Chondrocyte (in vitro differentiated cells): ENCODE results near the gene FTCDNL1. TPM values are rescaled to one million over a fixed set of nuclear protein-coding genes. Genes with fewer than 3 reads are reported as not detected.

ENCODE experiments used
- DNase-seq: peaks from one replicate; pipeline ENCODE4 v3.0.0; 2021; ENCODE audit warnings: mixed read lengths, low spot score
- H3K27ac Mint-ChIP-seq: one replicate; pipeline ENCODE4 v1.8.0; 2021; ENCODE audit warnings: mild to moderate bottlenecking, moderate library complexity, mixed read lengths; ENCODE audit not compliant: unreplicated experiment
- H3K27me3 Mint-ChIP-seq: 2 replicates; pipeline ENCODE4 v1.8.0; 2021; ENCODE audit warnings: low read depth, mixed read lengths
- H3K36me3 Mint-ChIP-seq: 2 replicates; pipeline ENCODE4 v1.8.0; 2021; ENCODE audit warnings: low read depth, mixed read lengths
- H3K4me1 Mint-ChIP-seq: 2 replicates; pipeline ENCODE4 v1.8.0; 2021; ENCODE audit warnings: low read depth, mild to moderate bottlenecking, mixed read lengths
- H3K4me3 Mint-ChIP-seq: one replicate; pipeline ENCODE4 v1.8.0; 2021; ENCODE audit warnings: mild to moderate bottlenecking, moderate library complexity, mixed read lengths; ENCODE audit not compliant: unreplicated experiment
- H3K9me3 Mint-ChIP-seq: 2 replicates; pipeline ENCODE4 v1.8.0; 2021; ENCODE audit warnings: low read depth, mixed read lengths
- CTCF ChIP-seq: fragments of 200-600 bp; sonication (generic); IDR thresholded peaks from 2 replicates; pipeline ENCODE4 v1.5.0; 2021; ENCODE audit warnings: antibody characterized with exemption, mild to moderate bottlenecking, moderate library complexity
- total RNA-seq: library from RNA; stranded (reverse); gene quantifications from 3 replicates; pipeline ENCODE4 v1.2.1, GENCODE V29; 2021

The FTCDNL1 gene
- total RNA-seq, 1 donor from 2014 or later, result 0.65 TPM

- H3K36me3 Mint-ChIP-seq, result no peaks in the 10 kb centered on the region
- no peak overlapping the region for H3K4me3 Mint-ChIP-seq
- H3K27me3 Mint-ChIP-seq, result peaks cover 10% of the 10 kb centered on the region
- H3K27ac Mint-ChIP-seq, result no peak overlapping the region
- H3K9me3 Mint-ChIP-seq, result peaks cover 6% of the 10 kb centered on the region
- no peak for DNase-seq
- no peak for TF ChIP-seq CTCF
- H3K4me1 Mint-ChIP-seq, result no peaks in the 10 kb centered on the region
These were observed 73.1 kb downstream of the FTCDNL1 start for GRCh38 chr2:199777916-199778315.

GRCh38 chr2:199777315-199777714, 73.7 kb downstream of the FTCDNL1 start:
- Mint-ChIP-seq H3K4me1 (no peaks in the 10 kb centered on the region), H3K36me3 (no peaks in the 10 kb centered on the region), H3K27me3 (peaks cover 16% of the 10 kb centered on the region), H3K4me3 (no peak overlapping the region), H3K9me3 (peaks cover 6% of the 10 kb centered on the region), H3K27ac (no peak overlapping the region)
- no peak for TF ChIP-seq CTCF
- DNase-seq, result no peak

GRCh38 chr2:199775267-199775666, 75.7 kb downstream of the FTCDNL1 start:
- DNase-seq, result no peak
- H3K36me3 Mint-ChIP-seq, result no peaks in the 10 kb centered on the region
- peaks cover 18% of the 10 kb centered on the region for H3K27me3 Mint-ChIP-seq
- H3K9me3 Mint-ChIP-seq, result no peaks in the 10 kb centered on the region
- H3K4me1 Mint-ChIP-seq, result no peaks in the 10 kb centered on the region
- no peak overlapping the region for H3K4me3 Mint-ChIP-seq
- no peak for TF ChIP-seq CTCF
- H3K27ac Mint-ChIP-seq, result no peak overlapping the region

GRCh38 chr2:199772035-199772976, 78.7 kb downstream of the FTCDNL1 start:
- Mint-ChIP-seq H3K4me3 (no peak overlapping the region), H3K9me3 (peaks cover 2% of the 10 kb centered on the region), H3K4me1 (no peaks in the 10 kb centered on the region), H3K27me3 (peaks cover 23% of the 10 kb centered on the region), H3K27ac (no peak overlapping the region), H3K36me3 (no peaks in the 10 kb centered on the region)
- DNase-seq, result no peak
- no peak for TF ChIP-seq CTCF

- no peaks in the 10 kb centered on the region for H3K36me3 Mint-ChIP-seq
- TF ChIP-seq CTCF, result no peak
- no peak overlapping the region for H3K4me3 Mint-ChIP-seq
- no peaks in the 10 kb centered on the region for H3K4me1 Mint-ChIP-seq
- H3K27ac Mint-ChIP-seq, result no peak overlapping the region
- peaks cover 24% of the 10 kb centered on the region for H3K27me3 Mint-ChIP-seq
- DNase-seq, result no peak
- H3K9me3 Mint-ChIP-seq, result peaks cover 2% of the 10 kb centered on the region
These were observed 80.3 kb downstream of the FTCDNL1 start for GRCh38 chr2:199770716-199771115.
